Stimulated activated CD8-positive, alpha-beta memory T cell treated with anti-CD3 and anti-CD28 coated beads, Interleukin-2, amount 100 ng/mL, for 1 hour (primary cell): ENCODE data around the gene ATP1B1.

ENCODE experiments used
- DNase-seq, 2 donors: peaks; one replicate each; pipeline ENCODE4 v3.0.0-alpha.2; 2020; ENCODE audit warnings: low read depth in 2 of 2

ATP1B1 gene

DNA sequence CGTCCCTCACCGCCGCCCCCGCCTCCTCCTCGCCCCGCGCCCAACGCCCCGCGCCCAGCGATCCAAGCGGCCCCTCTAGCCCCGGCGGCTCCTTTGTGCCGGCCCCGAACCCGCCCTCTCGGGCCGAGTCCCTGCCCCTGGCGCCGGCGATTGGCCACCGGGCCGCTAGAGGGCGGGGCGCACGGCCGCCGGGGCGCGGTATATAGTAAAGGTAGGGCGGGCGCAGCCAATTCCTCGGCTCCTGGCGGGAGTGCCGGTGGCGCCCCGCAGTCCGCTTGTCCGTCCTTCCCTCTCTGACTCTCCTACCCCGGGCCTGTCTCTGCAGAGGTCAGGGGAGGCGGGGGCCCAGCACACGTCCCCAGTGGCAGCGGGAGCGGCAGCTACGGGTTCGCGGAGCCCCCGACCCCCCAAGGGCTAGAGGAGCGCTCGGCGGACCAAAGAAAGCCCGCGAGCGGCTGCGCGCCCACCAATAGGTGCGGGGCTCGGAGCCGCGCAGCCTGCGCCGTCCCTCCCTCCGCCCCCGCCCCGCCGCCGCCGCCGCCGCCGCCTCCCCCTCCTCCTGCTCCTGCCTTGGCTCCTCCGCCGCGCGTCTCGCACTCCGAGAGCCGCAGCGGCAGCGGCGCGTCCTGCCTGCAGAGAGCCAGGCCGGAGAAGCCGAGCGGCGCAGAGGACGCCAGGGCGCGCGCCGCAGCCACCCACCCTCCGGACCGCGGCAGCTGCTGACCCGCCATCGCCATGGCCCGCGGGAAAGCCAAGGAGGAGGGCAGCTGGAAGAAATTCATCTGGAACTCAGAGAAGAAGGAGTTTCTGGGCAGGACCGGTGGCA is at the start of gene ATP1B1:
Gene ATP1B1 (plus strand): TSS at position 596 of the 826 bp plus-strand sequence. CDS start 140 bp downstream, at position 736.
- peak; percentile 63 for DNase-seq

DNA sequence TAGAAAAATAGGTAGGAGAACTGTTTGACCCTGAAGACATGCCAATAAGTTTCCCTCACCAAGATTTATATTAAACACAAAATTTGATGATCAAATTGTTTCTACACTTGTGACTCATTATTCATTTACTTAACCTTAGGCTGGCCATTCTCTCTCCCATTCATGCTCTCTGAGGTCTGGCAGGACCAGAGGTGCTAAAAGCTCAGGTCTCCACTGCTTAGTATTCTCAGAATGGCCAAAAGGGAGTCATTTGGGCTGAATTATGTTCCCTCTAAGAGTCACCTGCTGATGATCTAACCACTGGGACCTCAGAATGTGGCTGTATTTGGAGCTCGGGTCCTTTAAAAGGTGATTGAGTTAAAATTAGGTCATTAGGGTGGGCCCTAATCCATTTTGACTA is 47.1 kb upstream of the ATP1B1 start:
- DNase-seq = no peak

DNA sequence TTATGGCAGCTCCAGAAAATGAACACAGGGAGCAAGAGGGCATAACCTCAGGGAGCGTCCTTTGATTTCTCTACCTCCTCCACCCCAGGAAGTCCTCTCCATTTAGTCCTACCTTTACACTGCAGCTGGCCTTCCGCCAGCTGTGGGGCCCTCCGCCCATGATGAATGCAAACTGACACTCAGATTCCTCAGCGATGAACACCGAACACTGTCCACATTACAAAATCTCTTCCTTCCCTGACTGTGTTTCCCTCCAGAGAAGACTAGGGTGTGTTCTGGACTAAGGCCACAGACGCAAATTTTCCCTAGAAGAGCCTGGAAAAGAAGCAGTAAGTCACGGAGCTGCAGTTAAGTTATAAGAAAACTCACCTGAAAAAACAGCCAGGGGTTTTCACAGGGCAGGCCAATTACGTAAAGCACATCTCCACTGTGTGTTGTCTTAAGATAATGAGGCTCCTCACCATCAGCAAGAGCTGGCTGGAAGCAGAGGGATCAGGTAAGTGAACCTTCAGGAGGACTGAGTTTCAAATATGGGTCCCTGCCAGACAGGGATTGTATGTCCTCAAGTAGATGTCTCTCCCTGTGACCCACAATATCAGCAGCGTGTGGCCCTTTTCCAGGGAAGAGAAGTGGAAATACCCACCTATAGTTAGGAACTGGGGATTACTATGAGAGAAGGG is 46.3 kb upstream of the ATP1B1 start:
- no peak for DNase-seq

DNA sequence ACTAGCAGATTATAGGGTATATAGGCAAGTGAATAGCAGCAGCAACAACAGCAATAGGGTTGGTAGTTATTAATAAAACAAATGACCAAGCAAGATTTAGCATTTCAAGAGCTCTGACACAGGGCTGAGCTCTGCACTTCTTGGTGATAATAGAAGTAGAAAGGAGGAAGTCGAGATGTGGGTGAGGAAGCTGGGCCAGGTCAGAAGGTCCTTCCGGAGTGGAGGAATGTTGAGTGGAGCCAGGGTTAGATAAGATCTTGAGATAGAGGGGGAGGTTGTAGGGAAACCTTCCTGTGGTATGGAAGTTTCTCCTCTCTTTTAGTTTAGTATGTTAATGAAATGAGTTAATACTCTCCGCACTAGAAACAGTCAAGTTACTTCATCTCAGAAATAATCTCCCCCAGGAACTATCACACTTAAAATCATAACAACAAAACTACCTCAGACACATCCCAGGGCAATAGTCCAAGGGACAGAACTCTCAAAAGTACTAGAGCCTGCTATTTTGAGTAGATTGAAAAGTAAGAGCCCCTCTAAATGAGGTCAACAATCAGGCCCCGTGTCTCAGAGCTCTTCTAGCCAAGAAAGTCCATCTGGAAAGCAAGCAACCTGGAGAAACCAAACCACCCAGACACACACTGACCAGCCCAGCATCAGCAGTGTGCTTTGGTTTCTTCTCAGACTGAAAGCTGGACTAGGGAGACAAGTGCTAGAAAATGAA is 45.4 kb upstream of the ATP1B1 start:
- DNase-seq = no peak

DNA sequence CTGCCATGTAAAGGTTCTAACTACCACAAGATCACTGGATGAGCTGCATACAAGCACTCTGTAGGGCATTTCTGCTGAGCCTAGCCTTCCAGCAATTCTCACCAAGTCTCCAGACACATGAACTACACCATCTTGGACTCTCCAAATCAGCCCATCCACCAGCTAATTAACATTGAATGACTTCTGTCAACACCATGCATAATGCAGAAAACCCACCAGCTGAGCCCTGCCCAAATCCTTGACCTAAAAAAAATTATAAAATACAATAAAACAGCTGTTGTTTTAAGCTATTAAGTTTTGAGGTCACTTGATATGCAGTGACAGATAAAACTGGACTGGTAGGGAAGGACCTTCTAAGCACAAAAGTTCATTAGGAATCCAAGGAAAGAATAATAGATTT is 44.3 kb upstream of the ATP1B1 start:
- DNase-seq = no peak

DNA sequence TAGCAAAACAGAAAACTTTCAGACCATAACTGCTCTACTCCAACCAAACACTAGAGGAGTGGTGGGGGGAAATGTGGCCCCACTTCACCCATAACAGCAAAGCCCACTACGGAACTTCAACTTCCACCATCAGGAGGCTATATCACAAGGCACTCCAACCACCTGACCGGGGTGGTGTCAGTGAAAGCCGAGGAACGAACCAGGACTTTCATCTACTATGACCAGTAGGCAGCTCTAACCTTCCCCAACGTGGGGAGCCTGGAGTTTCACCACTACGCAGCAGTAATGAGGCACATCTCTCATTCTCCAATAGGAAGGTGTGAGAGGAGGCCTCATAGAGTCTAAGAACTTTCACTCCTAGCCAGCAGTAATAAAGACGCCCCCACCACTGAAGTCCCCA is 42.4 kb upstream of the ATP1B1 start:
- DNase-seq = no peak

DNA sequence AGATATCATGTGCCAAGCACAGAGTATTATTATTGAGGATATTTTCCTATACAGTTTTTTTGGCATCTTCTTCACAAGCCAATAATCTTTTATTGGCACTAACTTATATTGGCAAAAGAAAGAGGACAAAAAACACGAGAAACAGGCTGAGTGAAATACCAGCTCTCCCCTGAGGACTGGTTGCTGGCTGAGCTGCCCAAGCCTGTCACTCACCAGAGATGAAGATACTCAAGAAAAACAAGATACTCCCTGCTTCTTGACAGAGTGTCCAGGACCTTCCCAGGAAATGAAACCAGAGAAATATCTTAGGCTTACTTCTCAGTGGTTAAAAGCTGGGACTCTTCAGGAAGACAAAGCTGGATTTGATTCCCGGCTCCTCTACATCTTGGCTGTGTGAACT is 35.9 kb upstream of the ATP1B1 start:
- DNase-seq = no peak

DNA sequence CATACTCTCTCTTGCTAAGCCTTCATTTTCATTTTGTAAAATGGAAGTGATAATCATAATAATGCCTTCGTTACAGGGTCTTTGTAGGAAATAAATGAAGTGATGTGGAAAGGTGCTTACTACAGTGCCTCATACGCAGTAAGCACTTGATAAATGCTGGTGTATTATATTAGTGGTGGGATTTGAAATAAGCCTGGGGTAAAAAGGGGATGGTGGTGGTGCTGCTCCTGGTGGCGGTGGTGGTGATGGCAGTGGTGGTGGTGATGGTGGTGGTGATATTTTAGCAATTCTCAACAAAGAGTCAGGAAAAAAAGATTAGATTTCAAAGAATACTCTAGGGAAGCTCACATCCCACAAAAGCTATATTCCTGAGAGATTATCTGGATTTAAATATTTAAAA is 35.5 kb upstream of the ATP1B1 start:
- no peak for DNase-seq

DNA sequence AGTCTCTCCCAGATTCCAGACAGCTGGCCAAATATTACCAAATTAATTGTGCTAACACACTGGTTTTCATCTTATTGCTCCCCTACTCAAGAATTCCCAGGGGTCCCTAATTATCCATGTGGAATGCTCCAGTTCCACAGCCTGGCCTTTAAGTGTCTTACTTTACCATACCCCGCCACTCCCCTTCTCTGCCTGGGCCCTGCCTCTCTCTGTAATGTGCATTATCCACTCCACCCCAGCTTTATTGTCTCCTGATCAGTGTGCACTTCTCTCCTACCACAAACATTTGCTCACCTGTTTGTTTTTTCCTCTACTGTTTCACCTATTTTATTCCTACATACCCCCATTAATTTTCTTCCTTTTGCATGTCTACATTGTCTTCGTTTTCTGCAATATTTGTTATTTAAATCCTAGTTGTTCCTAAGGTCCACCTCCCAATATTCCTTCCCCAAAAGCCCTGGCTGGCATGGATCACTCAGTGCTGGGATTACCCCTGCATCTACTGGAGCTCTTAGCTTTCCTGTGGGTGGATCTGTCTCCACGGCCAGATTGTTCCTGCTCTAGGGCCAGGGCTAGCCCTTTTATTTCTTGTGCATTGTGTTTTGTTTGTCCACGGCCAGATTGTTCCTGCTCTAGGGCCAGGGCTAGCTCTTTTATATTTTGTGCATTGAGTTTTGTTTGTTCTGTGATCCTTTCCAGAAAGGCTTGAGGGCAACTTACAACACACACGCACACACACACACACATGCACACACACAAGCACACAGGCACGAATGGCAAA is 33.4 kb upstream of the ATP1B1 start:
- DNase-seq = no peak

DNA sequence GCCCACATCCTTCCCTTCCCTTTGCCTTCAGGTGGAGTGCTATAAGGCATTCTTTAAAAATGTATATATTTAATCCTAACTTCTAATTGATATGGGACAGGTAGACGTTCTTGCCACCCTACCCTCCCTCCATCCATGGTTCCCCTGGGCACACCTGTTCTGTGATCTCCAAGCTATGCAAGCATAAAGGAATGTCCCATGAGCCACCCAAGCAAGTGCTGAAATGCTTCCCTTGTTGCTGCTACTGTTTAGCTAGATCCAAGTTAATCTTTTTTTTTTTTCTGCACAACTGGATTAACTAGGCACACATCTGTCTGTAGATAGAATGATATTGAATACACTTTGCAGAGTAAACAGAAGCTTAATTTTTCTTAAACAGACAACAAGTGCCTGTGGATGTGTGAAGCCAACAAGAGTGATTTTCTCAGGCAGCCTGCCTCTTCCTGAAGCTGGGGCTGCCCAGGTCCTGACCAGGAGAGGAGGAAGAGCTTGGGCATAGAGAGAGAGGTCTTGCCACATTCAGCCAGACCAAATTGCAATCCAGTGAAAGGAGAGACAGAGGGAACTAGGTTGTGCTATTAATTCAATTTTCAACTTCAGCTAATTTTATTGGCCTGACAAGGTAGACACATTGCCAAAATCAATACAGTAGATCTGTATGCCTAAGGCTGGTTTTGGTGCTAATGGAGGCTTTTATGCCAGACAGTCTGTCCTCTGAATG is 28.2 kb upstream of the ATP1B1 start:
- DNase-seq = no peak

DNA sequence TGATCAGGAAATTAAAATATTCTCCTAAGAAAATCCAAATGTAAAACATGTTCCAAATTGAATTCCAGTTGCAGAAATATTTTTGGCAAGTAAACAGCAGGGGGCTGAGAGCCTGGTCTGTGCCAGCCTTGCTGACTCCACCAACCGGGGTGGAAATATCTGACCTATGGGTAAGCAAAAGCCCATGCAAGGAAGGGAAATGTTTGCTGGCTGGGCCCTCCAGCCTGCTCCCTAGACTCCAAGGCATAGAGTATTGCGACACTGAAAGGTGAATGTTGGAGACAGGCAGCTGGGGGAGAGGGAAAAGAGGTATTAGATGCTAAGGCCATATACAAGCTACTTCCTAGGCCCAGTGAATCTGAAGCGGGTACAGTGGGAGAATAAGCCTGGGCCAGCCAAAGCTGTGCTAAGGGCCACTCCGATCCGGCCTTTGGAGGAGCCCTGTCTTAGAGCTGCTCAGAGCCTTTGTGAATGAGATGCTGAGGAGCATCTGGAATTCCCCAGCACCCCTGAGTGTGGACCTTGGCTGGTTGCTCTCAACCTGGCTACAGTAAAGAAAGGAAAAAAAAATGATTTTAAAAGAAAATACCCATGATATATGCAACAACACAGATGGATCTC is 24.9 kb upstream of the ATP1B1 start:
- no peak for DNase-seq

DNA sequence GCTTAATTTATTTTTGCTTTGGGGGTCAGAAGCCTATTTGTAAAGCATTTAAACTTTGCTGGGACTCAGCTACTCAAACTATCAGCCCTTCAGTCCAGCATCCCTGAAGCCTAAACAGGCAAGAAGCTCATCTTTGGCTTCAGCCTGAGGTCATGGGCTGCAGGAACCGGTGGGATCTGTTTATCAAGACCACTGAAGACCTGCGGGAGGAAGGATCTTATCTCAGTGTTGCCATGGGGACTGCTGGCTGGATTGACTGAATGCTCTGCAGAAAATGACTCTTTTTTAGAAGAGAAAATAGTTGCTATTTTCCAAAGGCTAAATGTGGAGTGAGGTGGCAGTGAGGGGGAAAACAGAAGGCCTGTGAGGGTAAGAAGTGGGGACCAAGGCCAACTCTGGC is 20.6 kb upstream of the ATP1B1 start:
- DNase-seq = no peak

DNA sequence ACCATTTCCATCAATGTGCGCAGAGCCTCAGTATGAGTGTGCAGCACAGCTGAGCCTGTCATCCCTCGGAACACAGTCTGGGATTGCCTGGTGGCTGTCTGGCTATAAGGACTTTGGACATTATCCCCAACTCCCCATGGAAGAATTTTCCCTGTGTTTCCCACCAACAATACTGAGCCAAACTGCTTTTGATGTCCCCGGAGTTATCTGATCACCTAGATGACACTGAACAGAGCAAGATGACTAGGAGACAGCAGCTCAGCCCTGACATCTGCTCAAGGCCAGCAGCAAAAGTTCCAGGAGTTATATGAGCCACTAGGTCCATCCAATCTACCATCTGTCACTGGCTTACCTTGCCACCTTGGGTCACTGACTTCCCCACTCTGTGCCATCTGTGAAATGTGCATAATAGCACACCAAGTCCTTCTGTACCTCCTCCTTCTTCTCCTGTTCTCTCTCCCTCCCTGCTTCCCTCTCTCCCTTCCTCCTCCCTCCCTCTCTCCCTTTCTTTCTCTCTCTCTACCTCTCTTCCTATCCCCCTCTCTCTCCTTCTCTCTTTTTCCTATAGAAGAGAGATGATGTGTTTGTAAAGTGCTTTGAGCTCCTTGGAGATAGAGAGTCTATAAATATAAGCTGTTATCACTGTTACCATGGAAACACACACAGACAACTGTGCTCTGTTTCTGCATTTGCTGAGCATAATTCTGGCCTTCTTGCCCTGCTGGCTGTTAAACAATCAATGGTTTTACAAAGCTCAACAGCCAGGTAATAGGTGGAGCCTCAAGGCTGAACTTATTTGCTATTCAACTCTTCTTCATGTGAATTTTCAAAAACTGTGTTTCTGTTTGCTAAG is 19.7 kb upstream of the ATP1B1 start:
- no peak for DNase-seq

DNA sequence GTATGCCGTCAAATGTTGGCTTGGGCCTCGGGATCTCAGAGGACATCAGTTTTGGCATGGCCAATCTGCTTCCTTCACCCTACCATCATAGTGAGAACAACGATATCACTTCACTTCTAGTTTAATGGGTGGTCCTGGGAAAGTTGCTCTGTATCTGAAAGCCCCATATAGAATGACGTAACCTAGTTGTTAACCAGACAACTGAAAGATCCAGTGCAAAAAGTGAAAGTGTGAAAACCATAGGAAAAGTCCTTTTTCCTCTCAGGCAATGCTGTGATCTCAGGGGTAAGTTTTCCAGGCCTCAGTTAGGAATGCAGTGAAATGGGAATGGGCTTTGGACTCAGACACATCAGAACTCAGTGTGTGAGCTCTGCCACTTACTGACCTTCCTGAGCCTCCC is 18.6 kb upstream of the ATP1B1 start:
- DNase-seq = no peak

DNA sequence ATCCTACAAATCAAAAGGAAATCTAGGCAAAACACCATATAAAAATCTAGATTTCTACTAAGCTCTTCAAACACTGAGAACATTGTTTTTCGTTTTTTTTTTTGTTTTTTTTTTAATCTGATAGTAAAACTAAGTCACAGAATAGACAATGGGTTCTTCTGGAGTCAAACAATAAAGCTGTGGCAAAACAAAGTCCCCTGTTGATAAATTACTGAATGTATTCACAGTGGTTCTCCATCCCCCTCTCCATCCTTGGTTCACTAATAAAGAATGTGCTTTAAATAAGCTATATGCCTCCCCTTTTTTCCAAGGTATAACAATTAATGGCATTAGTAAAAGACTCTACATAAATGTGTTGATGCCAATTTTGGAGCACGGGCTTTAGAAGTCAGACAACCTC is 16.7 kb upstream of the ATP1B1 start:
- DNase-seq = no peak

DNA sequence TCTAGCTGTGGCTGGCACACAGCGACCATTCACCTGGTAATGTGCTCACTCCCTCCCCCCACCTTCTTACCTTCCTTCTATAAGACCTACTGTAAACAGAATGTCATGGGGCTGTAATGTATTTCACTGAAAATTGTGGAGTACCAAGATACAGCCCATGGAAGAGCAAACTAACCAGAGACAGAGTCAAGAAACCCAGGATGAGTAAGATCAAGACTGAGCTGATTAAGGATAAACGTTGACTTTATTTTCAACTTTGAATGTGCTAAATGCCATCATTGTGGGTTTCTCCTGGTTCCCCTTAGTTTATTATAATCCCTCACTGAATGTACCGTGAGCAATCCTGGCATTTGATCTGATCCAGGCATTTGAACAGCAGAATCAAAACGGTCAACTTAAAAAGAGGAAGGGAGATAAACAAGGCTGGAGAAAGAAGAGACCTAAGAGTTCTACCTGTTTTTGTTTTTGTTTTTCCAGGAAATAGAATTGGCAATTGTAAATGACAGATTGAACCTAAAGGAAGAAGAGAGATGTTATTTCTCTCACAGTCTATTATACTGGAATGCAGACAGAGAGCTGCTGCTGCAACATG is 16.1 kb upstream of the ATP1B1 start:
- DNase-seq = no peak

DNA sequence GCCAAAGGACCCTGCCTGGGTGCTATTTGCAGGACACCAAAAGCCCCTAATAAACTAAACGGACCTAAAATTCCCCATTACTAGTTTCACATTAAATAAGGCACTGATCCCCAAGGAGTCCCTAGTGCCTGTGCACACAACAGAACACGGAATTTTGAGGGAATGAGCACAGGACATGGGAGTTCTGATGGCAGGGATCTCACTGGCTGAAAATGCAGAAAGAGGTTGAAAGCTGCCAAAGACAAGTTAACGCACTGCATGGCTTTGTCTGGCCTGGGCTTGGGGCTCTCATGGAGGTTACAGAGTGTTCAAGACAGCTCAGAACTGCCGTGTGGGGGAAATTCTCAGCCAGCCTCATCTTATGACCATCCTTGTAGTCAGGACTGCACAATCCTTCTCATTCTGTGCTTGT is 15.6 kb upstream of the ATP1B1 start:
- DNase-seq = no peak

DNA sequence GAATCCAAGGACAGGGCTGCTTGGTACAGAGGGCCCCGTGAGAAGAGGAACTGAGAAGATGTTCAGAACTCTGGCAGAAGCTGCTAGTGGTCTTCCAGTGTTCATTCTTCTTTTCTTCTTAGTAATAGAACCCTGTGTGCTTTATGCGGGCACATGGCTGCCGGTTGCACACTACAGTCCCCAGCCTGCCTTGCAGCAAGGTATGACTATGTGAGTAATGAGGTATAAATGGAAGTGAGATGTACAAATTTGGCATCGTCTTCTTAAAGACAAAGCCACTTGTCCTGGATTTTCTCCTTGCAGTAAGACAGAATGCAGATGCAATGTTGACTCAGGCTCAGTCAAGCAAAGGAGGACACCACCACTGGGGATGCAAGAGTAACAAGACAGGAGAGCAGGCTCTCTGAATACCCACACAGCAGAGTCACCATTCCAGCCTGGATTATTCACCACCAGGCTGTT is 15.0 kb upstream of the ATP1B1 start:
- DNase-seq = no peak

DNA sequence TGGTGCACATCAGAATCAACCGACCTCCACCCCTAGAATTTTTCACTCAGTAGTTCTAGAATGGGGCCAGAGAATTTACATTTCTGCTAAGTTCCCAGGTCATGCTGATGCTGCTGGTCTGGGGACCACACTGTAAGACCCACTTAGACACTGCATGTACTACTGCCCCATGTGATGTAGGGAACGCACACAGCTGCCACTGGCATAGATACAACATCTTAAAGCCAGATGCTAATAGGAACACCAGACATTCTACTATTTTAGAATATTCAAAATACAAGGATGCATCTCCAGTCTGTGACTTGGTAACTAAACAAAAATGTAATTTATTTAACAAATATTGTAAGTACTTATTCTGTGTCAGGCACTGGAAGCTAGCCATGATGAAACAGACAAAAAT is 14.1 kb upstream of the ATP1B1 start:
- no peak for DNase-seq
